Liver (tissue), 9 donors: ENCODE data around the gene ZSCAN29. TPM values are rescaled to one million over a fixed set of nuclear protein-coding genes. Genes with fewer than 3 reads are reported as not detected.

ENCODE experiments used
- DNase-seq: peaks from one replicate; pipeline ENCODE4 v3.0.0-alpha.2; 2017; ENCODE audit warnings: low spot score
- H3K27ac ChIP-seq, 2 donors: one replicate each; pipeline ENCODE4 v1.7.0; 2013; ENCODE audit warnings: inconsistent platforms in 2 of 2, low read length in 2 of 2, control low read depth in 1 of 2, low read depth in 1 of 2, mild to moderate bottlenecking in 1 of 2
- H3K27me3 ChIP-seq, 4 donors: one replicate each; pipeline versions ENCODE4 v1.6.1 to v1.7.0; 2013; ENCODE audit warnings: low read length in 3 of 4, inconsistent platforms in 1 of 4, mild to moderate bottlenecking in 1 of 4, moderate library complexity in 1 of 4; ENCODE audit not compliant: control insufficient read depth in 4 of 4, insufficient read depth in 4 of 4
- H3K36me3 ChIP-seq, 4 donors: one replicate each; pipeline versions ENCODE4 v1.6.1 to v1.7.0; 2013; ENCODE audit warnings: low read length in 3 of 4, mild to moderate bottlenecking in 3 of 4, low read depth in 1 of 4, moderate library complexity in 1 of 4; ENCODE audit not compliant: control insufficient read depth in 4 of 4, insufficient read depth in 3 of 4
- H3K4me1 ChIP-seq, 4 donors: one replicate each; pipeline versions ENCODE4 v1.6.1 to v1.7.0; 2013; ENCODE audit warnings: low read length in 3 of 4, mild to moderate bottlenecking in 3 of 4, moderate library complexity in 1 of 4; ENCODE audit not compliant: control insufficient read depth in 4 of 4, insufficient read depth in 4 of 4
- H3K4me3 ChIP-seq, 3 donors: one replicate each; pipeline versions ENCODE4 v1.6.1 to v1.7.0; 2013; ENCODE audit warnings: low read length in 3 of 3, control low read depth in 1 of 3, low read depth in 1 of 3, mild to moderate bottlenecking in 1 of 3
- H3K9ac ChIP-seq, 2 donors: one replicate each; pipeline ENCODE4 v1.7.0; 2013; ENCODE audit warnings: low read length in 2 of 2, mild to moderate bottlenecking in 2 of 2, moderate library complexity in 2 of 2, control low read depth in 1 of 2, low read depth in 1 of 2
- H3K9me3 ChIP-seq, 4 donors: one replicate each; pipeline versions ENCODE4 v1.6.1 to v1.7.0; 2013; ENCODE audit warnings: low read length in 3 of 4; ENCODE audit not compliant: control insufficient read depth in 4 of 4
- EGR1 ChIP-seq, 2 donors: IDR thresholded peaks; 2 replicates each; pipeline ENCODE4 v1.6.1; 2016 to 2018; ENCODE audit warnings: antibody characterized with exemption in 2 of 2, low read depth in 2 of 2
- GABPA ChIP-seq, 2 donors: IDR thresholded peaks in 1 of 2; conservative IDR thresholded peaks in 1 of 2; 2 replicates each; pipeline ENCODE4 v1.6.1; 2016; ENCODE audit warnings: antibody characterized with exemption in 2 of 2, mild to moderate bottlenecking in 1 of 2, moderate library complexity in 1 of 2
- HNF4G ChIP-seq: IDR thresholded peaks from 2 replicates; pipeline ENCODE4 v1.6.1; 2016; ENCODE audit warnings: antibody characterized with exemption
- JUND ChIP-seq, 2 donors: IDR thresholded peaks; 2 replicates each; pipeline ENCODE4 v1.6.1; 2016; ENCODE audit warnings: antibody characterized with exemption in 2 of 2
- NR2F2 ChIP-seq: IDR thresholded peaks from 2 replicates; pipeline ENCODE4 v1.6.1; 2016; ENCODE audit warnings: antibody characterized with exemption
- RXRA ChIP-seq, 2 donors: IDR thresholded peaks; 2 replicates each; pipeline ENCODE4 v1.6.1; 2017 to 2018; ENCODE audit warnings: antibody characterized with exemption in 2 of 2, mild to moderate bottlenecking in 1 of 2
- SP1 ChIP-seq: IDR thresholded peaks from 2 replicates; pipeline ENCODE4 v1.6.1; 2018; ENCODE audit warnings: antibody characterized with exemption, mild to moderate bottlenecking
- TAF1 ChIP-seq: conservative IDR thresholded peaks from 2 replicates; pipeline ENCODE4 v1.6.1; 2016; ENCODE audit warnings: antibody characterized with exemption, mild to moderate bottlenecking
- WGBS: extraction: QIAGEN DNeasy Blood & Tissue Kit; methylation state at CpG from one replicate; pipeline ENCODE4 v1.1.7; 2013; 5-methylcytosine and 5-hydroxymethylcytosine counted together
- polyA plus RNA-seq, 2 donors: library from polyadenylated mRNA; stranded (reverse) in 1 of 2; unstranded in 1 of 2; fragments of 200-250 nt in 1 of 2; fragments of >200 nt in 1 of 2; fragmentation: Nextera tagmentation in 1 of 2; extraction: Ambion mirVana in 1 of 2; gene quantifications; one replicate each; pipeline versions ENCODE4 v1.2.1 to v1.2.3, GENCODE V29; 2013 to 2015
- total RNA-seq, 2 donors: library from RNA; depleted of rRNA; stranded (reverse); fragments of >200 nt; gene quantifications; one replicate each; pipeline ENCODE4 v1.2.3, GENCODE V29; 2014
- TF ChIP-seq, protein P1 (sequence below): IDR thresholded peaks from 2 replicates; pipeline ENCODE4 v1.6.1; 2016; ENCODE audit warnings: antibody characterized with exemption, mild to moderate bottlenecking
- TF ChIP-seq, protein P2 (sequence below): IDR thresholded peaks from 2 replicates; pipeline ENCODE4 v1.6.1; 2016; ENCODE audit warnings: antibody characterized with exemption
- TF ChIP-seq, protein P3 (sequence below): fragments of 150-350 bp; IDR thresholded peaks from 2 replicates; pipeline ENCODE4 v1.5.1; 2017; ENCODE audit warnings: improper control_type of control experiment, low read depth, low read length; ENCODE audit not compliant: missing input control
- donor health status: healthy.
- donor health status: healthy.
- donor health status: healthy.
- donor health status: healthy.
- donor health status: healthy.

The ZSCAN29 gene
- total and polyA plus RNA-seq, 4 donors = 4.1 to 15.6 (median 9.6) TPM

DNA sequence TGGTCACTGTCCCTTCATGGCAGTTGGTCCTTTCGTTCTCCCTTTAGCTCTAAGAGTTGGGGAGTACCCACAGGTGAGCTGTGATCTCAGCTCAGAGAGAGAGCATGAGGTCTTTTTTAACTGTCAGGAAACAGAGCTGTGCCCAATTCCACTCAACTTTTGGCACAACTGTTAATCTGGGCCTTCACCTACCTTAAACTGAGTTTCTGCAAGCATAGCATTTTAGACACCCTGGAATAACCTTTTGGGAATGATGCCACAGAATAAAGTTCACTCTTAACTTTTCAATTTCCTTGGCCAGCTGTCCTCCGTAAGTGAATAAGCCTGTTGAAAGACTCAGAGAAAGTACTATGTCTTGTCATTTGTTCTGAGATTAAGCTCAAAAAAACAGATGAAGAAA, 36.0 kb upstream of the ZSCAN29 start:
- H3K9ac ChIP-seq = no peak overlapping the region
- H3K4me1 ChIP-seq = peaks cover 0 to 8% (median 6%) of the 10 kb centered on the region in 4 donors
- no peaks in the 10 kb centered on the region for H3K27me3 ChIP-seq
- no peak overlapping the region for H3K4me3 ChIP-seq
- no peak overlapping the region for H3K27ac ChIP-seq
- no peaks in the 10 kb centered on the region for H3K9me3 ChIP-seq
- TF ChIP-seq, protein P1, sequence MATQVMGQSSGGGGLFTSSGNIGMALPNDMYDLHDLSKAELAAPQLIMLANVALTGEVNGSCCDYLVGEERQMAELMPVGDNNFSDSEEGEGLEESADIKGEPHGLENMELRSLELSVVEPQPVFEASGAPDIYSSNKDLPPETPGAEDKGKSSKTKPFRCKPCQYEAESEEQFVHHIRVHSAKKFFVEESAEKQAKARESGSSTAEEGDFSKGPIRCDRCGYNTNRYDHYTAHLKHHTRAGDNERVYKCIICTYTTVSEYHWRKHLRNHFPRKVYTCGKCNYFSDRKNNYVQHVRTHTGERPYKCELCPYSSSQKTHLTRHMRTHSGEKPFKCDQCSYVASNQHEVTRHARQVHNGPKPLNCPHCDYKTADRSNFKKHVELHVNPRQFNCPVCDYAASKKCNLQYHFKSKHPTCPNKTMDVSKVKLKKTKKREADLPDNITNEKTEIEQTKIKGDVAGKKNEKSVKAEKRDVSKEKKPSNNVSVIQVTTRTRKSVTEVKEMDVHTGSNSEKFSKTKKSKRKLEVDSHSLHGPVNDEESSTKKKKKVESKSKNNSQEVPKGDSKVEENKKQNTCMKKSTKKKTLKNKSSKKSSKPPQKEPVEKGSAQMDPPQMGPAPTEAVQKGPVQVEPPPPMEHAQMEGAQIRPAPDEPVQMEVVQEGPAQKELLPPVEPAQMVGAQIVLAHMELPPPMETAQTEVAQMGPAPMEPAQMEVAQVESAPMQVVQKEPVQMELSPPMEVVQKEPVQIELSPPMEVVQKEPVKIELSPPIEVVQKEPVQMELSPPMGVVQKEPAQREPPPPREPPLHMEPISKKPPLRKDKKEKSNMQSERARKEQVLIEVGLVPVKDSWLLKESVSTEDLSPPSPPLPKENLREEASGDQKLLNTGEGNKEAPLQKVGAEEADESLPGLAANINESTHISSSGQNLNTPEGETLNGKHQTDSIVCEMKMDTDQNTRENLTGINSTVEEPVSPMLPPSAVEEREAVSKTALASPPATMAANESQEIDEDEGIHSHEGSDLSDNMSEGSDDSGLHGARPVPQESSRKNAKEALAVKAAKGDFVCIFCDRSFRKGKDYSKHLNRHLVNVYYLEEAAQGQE = no peak
- TF ChIP-seq SP1 = no peak
- no peak for TF ChIP-seq HNF4G
- TF ChIP-seq JUND (IDR thresholded peaks at IDR 0.05) = no peak
- no peak for TF ChIP-seq EGR1 (IDR thresholded peaks at IDR 0.05; ENCODE audit: low read depth in 2 of 2)
- TF ChIP-seq, protein P2, sequence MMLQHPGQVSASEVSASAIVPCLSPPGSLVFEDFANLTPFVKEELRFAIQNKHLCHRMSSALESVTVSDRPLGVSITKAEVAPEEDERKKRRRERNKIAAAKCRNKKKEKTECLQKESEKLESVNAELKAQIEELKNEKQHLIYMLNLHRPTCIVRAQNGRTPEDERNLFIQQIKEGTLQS = no peak
- TF ChIP-seq GABPA (IDR thresholded peaks at IDR 0.05 in 1 of 2, conservative IDR thresholded peaks at IDR 0.05 in 1 of 2) = no peak
- TF ChIP-seq, protein P3, sequence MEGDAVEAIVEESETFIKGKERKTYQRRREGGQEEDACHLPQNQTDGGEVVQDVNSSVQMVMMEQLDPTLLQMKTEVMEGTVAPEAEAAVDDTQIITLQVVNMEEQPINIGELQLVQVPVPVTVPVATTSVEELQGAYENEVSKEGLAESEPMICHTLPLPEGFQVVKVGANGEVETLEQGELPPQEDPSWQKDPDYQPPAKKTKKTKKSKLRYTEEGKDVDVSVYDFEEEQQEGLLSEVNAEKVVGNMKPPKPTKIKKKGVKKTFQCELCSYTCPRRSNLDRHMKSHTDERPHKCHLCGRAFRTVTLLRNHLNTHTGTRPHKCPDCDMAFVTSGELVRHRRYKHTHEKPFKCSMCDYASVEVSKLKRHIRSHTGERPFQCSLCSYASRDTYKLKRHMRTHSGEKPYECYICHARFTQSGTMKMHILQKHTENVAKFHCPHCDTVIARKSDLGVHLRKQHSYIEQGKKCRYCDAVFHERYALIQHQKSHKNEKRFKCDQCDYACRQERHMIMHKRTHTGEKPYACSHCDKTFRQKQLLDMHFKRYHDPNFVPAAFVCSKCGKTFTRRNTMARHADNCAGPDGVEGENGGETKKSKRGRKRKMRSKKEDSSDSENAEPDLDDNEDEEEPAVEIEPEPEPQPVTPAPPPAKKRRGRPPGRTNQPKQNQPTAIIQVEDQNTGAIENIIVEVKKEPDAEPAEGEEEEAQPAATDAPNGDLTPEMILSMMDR = no peak
- TF ChIP-seq RXRA (IDR thresholded peaks at IDR 0.05) = no peak
- no peak for DNase-seq
- WGBS = 72% methylated on average over 2 of the region's 2 CpGs
- H3K36me3 ChIP-seq = peaks cover 4 to 69% (median 54%) of the 10 kb centered on the region in 4 donors

DNA sequence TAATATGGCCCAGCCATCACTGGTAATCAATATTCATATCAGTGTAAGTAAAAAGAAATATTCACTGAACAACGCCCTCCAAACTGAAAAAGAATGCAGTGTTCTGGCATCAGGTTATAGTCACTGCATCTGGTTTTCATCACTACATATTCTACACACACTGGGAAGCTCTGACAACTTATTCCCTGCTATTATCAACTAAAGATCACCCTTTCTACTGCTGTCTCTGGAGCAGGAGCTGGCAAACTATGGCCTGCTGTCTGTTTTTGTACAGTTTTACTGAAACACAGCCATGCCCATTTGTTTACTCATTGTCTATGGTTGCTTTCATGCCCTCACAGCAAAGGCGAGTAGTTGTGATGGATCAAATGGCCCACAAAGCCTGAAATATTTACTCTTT, 35.3 kb upstream of the ZSCAN29 start:
- Histone ChIP-seq H3K36me3 (peaks cover 4 to 75% (median 54%) of the 10 kb centered on the region in 4 donors), H3K4me3 (no peak overlapping the region), H3K9me3 (no peaks in the 10 kb centered on the region), H3K4me1 (peaks cover 0 to 8% (median 6%) of the 10 kb centered on the region in 4 donors), H3K9ac (no peak overlapping the region), H3K27ac (no peak overlapping the region), H3K27me3 (no peaks in the 10 kb centered on the region)
- TF ChIP-seq SP1 (no peak), TAF1 (no peak), NR2F2 (no peak)
- TF ChIP-seq, protein P3 = no peak
- TF ChIP-seq, protein P2 = no peak
- no peak for DNase-seq
- 81% methylated on average over 2 of the region's 2 CpGs for WGBS
